CD4-positive, alpha-beta T cell treated with Interleukin-15 for 1 hour (primary cell): Measurements from ENCODE around the gene HOXA5.

Experiments used
- DNase-seq: peaks from one replicate; pipeline ENCODE4 v3.0.0-alpha.2; 2020

Gene HOXA5

GRCh38 chr7:27143023-27143949 lies at the start of gene HOXA5:
Gene HOXA5, minus strand, starts transcription at chr7:27143681. Its CDS starts 74 bp downstream, at chr7:27143607.
- peak; percentile 63 for DNase-seq

GRCh38 chr7:27192546-27193334 lies 49.3 kb upstream of the HOXA5 start:
- DNase-seq = no peak

- no peak for DNase-seq
These were observed 48.5 kb upstream of the HOXA5 start for GRCh38 chr7:27191833-27192545.

- DNase-seq = no peak
These were observed 47.8 kb upstream of the HOXA5 start for GRCh38 chr7:27191161-27191731.

- no peak for DNase-seq
These were observed 46.7 kb upstream of the HOXA5 start for GRCh38 chr7:27189997-27190748.

- no peak for DNase-seq
These were observed 46.0 kb upstream of the HOXA5 start for GRCh38 chr7:27189295-27189996.

- DNase-seq = peak; percentile 54
These were observed 45.2 kb upstream of the HOXA5 start for GRCh38 chr7:27188386-27189294.

GRCh38 chr7:27187475-27188385 lies 44.2 kb upstream of the HOXA5 start:
- DNase-seq = no peak

- DNase-seq = no peak
These were observed 43.4 kb upstream of the HOXA5 start for GRCh38 chr7:27186668-27187474.

- DNase-seq = no peak
These were observed 42.6 kb upstream of the HOXA5 start for GRCh38 chr7:27185854-27186667.

GRCh38 chr7:27185013-27185853 lies 41.8 kb upstream of the HOXA5 start, which contains the start of gene HOXA11:
Gene HOXA11, minus strand, starts transcription at chr7:27185232. Its CDS starts 88 bp downstream, at chr7:27185144.
- DNase-seq = no peak

- no peak for DNase-seq
These were observed 41.0 kb upstream of the HOXA5 start for GRCh38 chr7:27184337-27185012.

GRCh38 chr7:27183682-27184336 lies 40.3 kb upstream of the HOXA5 start:
- DNase-seq = no peak

- DNase-seq = no peak
These were observed 39.6 kb upstream of the HOXA5 start for GRCh38 chr7:27182861-27183681.
